CD4-positive, alpha-beta T cell treated with Interleukin-15 for 4 hours (primary cell): ENCODE measurements around the gene ZNF155.
"Not testable (repeated sequence)": the region's sequence is repeated elsewhere in the genome, so short reads cannot be mapped to it uniquely, and the experiment has no call there.

Experiments used
- DNase-seq: peaks from one replicate; pipeline ENCODE4 v3.0.0-alpha.2; 2020; ENCODE audit warnings: low spot score

Gene ZNF155

GRCh38 chr19:43983912-43984686, at the start of gene ZNF155:
TSS of gene ZNF155 (plus strand) at chr19:43984188. CDS start at chr19:43988544, 4,356 bp downstream.
- DNase-seq: peak; percentile 80

GRCh38 chr19:43934985-43935708, 48.8 kb upstream of the ZNF155 start, which contains the start of gene ZNF45:
TSS of gene ZNF45 (minus strand) at chr19:43935282. CDS start at chr19:43922185, 13,097 bp downstream.
- DNase-seq: peak; percentile 86

GRCh38 chr19:43936188-43936587, 47.8 kb upstream of the ZNF155 start:
- no peak for DNase-seq

GRCh38 chr19:43939557-43940260, 44.3 kb upstream of the ZNF155 start:
- DNase-seq: no peak

DNA sequence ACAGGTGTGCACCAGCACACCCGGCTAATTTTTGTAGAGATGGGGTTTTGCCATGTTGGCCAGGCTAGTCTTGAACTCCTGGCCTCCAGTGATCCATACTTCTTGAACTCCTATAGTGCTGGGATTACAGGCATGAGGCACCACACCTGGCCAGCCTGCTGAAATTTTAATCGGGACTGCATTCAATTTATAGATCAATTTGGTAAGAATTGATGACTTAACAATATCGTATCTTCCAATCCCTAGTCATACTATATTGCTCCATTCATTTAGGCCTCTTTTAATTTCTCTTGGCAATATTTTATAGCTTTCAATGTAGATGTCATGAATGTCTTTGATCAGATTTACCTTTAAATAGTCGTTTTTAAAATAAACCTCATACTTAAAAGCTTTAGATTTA, 43.3 kb upstream of the ZNF155 start:
- DNase-seq: no peak

GRCh38 chr19:43941209-43941608, 42.8 kb upstream of the ZNF155 start:
- no peak for DNase-seq

DNA sequence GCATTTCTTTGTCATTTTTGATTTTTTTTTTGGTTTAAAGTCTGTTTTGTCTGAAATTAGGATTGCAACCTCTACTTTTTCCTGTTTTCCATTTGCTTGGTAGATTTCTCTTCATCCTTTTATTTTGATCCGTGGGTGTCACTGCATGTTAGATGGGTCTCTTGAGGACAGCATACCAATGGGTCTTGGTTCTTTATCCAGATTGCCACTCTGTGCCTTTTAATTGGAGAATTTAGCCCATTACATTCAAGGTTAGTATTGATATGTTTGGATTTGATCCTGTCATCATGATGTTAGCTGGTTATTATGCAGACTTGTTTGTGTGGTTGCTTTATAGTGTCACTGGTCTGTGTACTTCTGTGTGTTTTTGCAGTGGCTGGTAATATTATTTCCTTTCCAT, 36.6 kb upstream of the ZNF155 start:
- DNase-seq: not testable (repeated sequence)

GRCh38 chr19:43949803-43950202, 34.2 kb upstream of the ZNF155 start:
- not testable (repeated sequence) for DNase-seq

GRCh38 chr19:43950834-43951645, 32.9 kb upstream of the ZNF155 start, which contains the start of gene ZNF221:
TSS of gene ZNF221 (plus strand) at chr19:43951228. CDS start at chr19:43962727, 11,499 bp downstream.
- peak; percentile 71 for DNase-seq

GRCh38 chr19:43956827-43957226, 27.2 kb upstream of the ZNF155 start:
- no peak for DNase-seq

- DNase-seq: no peak
These were observed 26.1 kb upstream of the ZNF155 start for GRCh38 chr19:43957891-43958290.

- no peak for DNase-seq
These were observed 23.6 kb upstream of the ZNF155 start for GRCh38 chr19:43960411-43960810.

DNA sequence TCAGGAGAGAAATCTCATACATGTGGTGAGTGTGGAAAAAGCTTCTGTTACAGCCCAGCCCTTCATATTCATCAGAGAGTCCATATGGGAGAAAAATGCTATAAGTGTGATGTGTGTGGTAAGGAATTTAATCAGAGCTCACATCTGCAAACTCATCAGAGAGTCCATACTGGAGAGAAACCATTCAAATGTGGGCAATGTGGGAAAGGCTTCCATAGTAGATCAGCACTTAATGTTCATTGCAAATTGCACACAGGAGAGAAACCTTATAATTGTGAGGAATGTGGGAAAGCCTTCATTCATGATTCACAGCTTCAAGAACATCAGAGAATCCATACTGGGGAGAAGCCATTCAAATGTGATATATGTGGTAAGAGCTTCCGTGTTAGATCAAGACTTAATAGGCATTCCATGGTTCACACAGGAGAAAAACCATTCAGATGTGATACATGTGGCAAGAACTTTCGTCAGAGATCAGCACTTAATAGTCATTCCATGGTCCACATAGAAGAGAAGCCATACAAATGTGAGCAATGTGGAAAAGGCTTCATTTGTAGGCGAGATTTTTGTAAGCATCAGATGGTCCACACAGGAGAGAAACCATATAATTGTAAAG, 17.8 kb upstream of the ZNF155 start:
- no peak for DNase-seq

GRCh38 chr19:43976732-43977131, 7.3 kb upstream of the ZNF155 start:
- DNase-seq: no peak

DNA sequence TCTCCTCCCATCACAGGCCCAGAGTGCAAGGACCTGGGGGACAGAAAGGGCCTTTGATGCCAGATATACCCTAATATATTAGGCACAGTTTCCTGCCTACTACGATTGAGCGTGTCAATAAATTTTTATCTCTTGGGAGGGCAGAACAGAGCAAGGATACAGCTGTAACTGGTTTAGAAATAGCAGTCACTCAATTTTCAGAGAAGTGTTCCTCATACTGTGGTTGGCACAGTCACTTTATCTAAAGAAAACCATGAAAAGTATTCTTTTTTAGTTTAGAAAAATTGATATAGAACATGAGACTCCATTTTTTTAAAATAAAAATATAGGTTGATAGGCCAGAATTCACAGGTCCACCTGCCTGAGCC, 460 bp upstream of the ZNF155 start:
- DNase-seq: no peak

- no peak for DNase-seq
These were observed 656 bp downstream of the ZNF155 start for GRCh38 chr19:43984687-43985000.

DNA sequence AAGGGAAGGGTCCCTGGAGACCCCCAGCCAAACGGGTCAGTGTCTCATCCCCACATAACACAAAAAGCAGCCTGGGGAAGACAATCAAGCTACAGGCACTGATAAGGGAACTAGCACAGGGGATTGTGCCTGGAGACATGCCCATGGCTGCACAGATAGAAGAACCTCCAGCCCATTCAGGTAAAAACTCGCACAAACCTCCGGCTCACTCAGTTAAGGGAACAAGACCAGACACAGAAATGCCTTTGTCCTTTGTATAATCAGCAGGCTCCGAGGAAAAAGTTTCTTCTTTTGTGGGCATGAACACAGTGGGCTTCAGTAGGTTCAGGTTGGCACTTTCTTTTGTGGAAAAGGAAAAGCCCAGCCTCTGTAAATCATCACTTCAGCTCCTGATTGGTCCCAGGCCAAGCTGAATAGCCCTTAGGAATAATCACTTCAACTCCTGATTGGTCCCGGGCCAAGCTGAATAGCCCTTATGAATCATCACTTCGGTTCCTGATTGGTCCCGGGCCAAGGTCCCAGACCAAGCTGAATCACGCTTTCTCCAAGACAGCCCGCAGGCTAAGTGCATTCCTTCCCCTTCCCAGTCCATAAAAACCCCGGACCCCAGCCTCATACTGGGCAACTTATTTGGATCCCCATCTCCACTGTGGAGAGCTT, 13.8 kb downstream of the ZNF155 start:
- no peak for DNase-seq

DNA sequence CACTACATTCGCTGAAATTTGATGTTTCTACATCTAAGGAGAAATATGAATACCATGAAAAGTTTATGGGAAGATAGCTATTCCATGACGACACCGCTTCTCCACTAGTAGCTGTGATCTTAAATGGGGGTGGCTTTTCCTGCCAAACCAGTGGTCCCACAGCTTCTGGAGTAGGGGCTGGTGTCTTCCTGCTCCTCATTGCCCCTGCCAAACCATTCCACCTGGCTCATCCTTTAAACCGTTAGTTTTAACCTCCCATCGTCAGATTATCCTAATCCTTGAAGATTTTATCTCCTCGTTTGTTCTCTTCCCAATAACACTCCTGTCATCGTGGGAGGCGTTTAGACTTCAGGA, 18.2 kb downstream of the ZNF155 start:
- no peak for DNase-seq

DNA sequence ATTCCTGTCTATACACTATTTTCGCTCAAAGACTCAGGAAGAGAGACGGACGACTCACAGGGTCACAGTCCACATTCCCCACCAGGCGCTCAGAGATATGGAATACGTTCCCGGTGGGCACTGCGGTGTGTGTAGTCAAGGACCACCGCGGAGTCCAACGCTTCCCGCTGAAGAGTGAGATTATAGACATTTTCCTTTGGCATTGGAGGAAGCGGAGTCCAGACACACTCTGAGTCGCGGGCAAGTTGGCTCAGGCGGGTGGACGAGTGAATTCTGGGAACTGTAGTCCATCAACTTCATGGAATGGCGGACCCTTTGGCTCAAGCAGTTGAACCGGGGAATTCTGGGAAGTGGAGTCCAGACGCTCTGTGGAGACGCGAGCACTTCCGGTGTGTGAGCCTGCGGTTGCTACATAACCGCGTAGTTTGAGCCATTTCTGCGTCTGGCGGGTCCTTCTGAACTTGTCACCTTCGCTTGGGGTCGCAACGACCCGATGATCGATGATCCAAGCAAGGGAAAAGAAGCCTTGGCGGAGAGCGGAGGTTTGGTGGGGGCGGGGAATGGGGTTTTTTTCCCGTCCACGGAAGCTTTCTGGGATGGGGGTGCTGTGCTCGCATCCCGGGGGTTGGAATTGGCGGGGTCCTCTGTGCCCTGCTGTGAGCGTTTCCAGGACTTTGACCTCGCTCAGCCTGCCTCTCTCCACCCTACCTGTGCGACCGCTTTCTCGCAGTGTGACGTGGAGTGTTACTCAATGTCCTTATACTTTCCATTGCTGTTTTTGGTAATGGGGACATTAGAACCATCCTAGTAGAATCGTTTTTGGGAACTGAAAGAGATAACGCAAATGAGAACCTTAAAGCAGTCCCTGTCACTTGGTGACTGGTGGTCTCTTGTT, 18.8 kb downstream of the ZNF155 start, which contains the start of gene ZNF230:
TSS of gene ZNF230 (plus strand) at position 392 of the 895 bp plus-strand sequence. CDS start 4,122 bp downstream, outside the sequence.
- DNase-seq: peak; percentile 90
